ENCODE measurements around the gene KRT7.

DNA sequence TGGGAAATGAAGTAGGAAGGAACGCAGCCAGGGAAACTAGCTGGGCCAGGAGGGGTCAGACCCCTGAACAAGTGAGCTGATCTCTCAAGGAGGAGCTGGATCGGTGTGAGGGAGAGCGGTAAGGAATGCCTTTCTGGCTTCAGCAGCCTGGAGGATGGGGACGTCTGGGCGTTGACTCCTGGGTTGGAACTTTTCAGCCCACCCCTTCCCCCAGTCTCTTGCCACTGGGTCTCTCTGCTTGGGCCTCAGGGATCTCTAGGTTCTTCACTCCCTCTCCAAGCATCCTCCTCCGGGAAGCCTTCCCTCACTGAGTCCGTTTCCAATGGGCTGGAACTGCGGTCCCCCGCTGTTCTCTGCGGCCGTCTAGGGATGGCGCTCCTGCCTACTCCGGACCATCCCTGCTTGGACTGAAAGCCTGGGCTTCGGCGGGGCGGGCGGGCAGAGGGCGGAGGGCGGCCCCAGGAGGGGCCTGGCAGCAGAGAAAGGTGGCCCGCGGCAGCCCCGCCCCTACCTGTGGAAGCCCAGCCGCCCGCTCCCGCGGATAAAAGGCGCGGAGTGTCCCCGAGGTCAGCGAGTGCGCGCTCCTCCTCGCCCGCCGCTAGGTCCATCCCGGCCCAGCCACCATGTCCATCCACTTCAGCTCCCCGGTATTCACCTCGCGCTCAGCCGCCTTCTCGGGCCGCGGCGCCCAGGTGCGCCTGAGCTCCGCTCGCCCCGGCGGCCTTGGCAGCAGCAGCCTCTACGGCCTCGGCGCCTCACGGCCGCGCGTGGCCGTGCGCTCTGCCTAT lies at the start of gene KRT7:
- TF ChIP-seq POLR2A (IDR thresholded peaks at IDR 0.05), result no peak
- TF ChIP-seq, protein P1, sequence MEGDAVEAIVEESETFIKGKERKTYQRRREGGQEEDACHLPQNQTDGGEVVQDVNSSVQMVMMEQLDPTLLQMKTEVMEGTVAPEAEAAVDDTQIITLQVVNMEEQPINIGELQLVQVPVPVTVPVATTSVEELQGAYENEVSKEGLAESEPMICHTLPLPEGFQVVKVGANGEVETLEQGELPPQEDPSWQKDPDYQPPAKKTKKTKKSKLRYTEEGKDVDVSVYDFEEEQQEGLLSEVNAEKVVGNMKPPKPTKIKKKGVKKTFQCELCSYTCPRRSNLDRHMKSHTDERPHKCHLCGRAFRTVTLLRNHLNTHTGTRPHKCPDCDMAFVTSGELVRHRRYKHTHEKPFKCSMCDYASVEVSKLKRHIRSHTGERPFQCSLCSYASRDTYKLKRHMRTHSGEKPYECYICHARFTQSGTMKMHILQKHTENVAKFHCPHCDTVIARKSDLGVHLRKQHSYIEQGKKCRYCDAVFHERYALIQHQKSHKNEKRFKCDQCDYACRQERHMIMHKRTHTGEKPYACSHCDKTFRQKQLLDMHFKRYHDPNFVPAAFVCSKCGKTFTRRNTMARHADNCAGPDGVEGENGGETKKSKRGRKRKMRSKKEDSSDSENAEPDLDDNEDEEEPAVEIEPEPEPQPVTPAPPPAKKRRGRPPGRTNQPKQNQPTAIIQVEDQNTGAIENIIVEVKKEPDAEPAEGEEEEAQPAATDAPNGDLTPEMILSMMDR (IDR thresholded peaks at IDR 0.05), result no peak
- no peak for TF ChIP-seq EP300 (IDR thresholded peaks at IDR 0.05)

Data from tibial nerve (tissue), 4 donors.